ENCODE results near the gene VTCN1. TPM values are rescaled to one million over a fixed set of nuclear protein-coding genes. Genes with fewer than 3 reads are reported as not detected.

The VTCN1 gene
- polyA plus RNA-seq, 1 donor from 2014 or later: 2.1 TPM

- no peak overlapping the region for H2AFZ ChIP-seq (ENCODE audit: low read depth, low read length)
- TF ChIP-seq SMC3 (conservative IDR thresholded peaks at IDR 0.05; ENCODE audit: poor library complexity) (no peak), CTCF (IDR thresholded peaks at IDR 0.05; ENCODE audit: poor library complexity, severe bottlenecking) (no peak), POLR2AphosphoS5 (IDR thresholded peaks at IDR 0.05) (no peak), REST (IDR thresholded peaks at IDR 0.05; ENCODE audit: borderline replicate concordance) (no peak), MXI1 (conservative IDR thresholded peaks at IDR 0.05; ENCODE audit: poor library complexity, severe bottlenecking) (no peak), EZH2 (IDR thresholded peaks at IDR 0.05; ENCODE audit: borderline replicate concordance, insufficient read depth, low read length, poor library complexity, severe bottlenecking) (no peak), EP300 (conservative IDR thresholded peaks at IDR 0.05; ENCODE audit: poor library complexity, severe bottlenecking) (no peak), TAF1 (IDR thresholded peaks at IDR 0.05; ENCODE audit: low read depth) (no peak), RAD21 (conservative IDR thresholded peaks at IDR 0.05) (no peak)
- H3K27me3 ChIP-seq (ENCODE audit: insufficient read depth, low read depth, low read length): no peaks in the 10 kb centered on the region
Observed at GRCh38 chr1:117167402-117167801, 43.3 kb downstream of the VTCN1 start.

GRCh38 chr1:117166076-117166475, 44.7 kb downstream of the VTCN1 start:
- no peaks in the 10 kb centered on the region for H3K9me2 ChIP-seq (ENCODE audit: insufficient read depth, low read length)
- no peaks in the 10 kb centered on the region for H4K20me1 ChIP-seq (ENCODE audit: insufficient read depth)
- H3K9ac ChIP-seq (ENCODE audit: low read length): no peak overlapping the region
- H3K27me3 ChIP-seq (ENCODE audit: insufficient read depth, low read depth, low read length): no peaks in the 10 kb centered on the region
- H3K9me3 ChIP-seq (ENCODE audit: low read length): no peaks in the 10 kb centered on the region
- H3K79me2 ChIP-seq (replicated peaks; ENCODE audit: insufficient read depth, low read length): no peaks in the 10 kb centered on the region
- H3F3A ChIP-seq (ENCODE audit: insufficient read depth, low read length, poor library complexity, severe bottlenecking): no peaks in the 10 kb centered on the region
- no peak overlapping the region for H3K27ac ChIP-seq (ENCODE audit: low read length)
- H3K36me3 ChIP-seq (ENCODE audit: insufficient read depth, low read length): no peaks in the 10 kb centered on the region
- TF ChIP-seq REST (IDR thresholded peaks at IDR 0.05; ENCODE audit: borderline replicate concordance) (no peak), EZH2 (IDR thresholded peaks at IDR 0.05; ENCODE audit: borderline replicate concordance, insufficient read depth, low read length, poor library complexity, severe bottlenecking) (no peak), POLR2AphosphoS5 (IDR thresholded peaks at IDR 0.05) (no peak), MXI1 (conservative IDR thresholded peaks at IDR 0.05; ENCODE audit: poor library complexity, severe bottlenecking) (no peak), RAD21 (conservative IDR thresholded peaks at IDR 0.05) (no peak), TAF1 (IDR thresholded peaks at IDR 0.05; ENCODE audit: low read depth) (no peak), CTCF (IDR thresholded peaks at IDR 0.05; ENCODE audit: poor library complexity, severe bottlenecking) (no peak), SMC3 (conservative IDR thresholded peaks at IDR 0.05; ENCODE audit: poor library complexity) (no peak)
- H3K4me2 ChIP-seq (ENCODE audit: low read length): no peak overlapping the region
- no peak overlapping the region for H3K4me3 ChIP-seq (ENCODE audit: low read length)
- no peak overlapping the region for H2AFZ ChIP-seq (ENCODE audit: low read depth, low read length)

More at GRCh38 chr1:117167402-117167801, 43.3 kb downstream of the VTCN1 start:
- Histone ChIP-seq H3F3A (ENCODE audit: insufficient read depth, low read length, poor library complexity, severe bottlenecking) (peaks cover 6% of the 10 kb centered on the region), H3K4me3 (ENCODE audit: low read length) (no peak overlapping the region), H3K9me2 (ENCODE audit: insufficient read depth, low read length) (no peaks in the 10 kb centered on the region), H4K20me1 (ENCODE audit: insufficient read depth) (no peaks in the 10 kb centered on the region), H3K9ac (ENCODE audit: low read length) (no peak overlapping the region), H3K36me3 (ENCODE audit: insufficient read depth, low read length) (no peaks in the 10 kb centered on the region), H3K79me2 (replicated peaks; ENCODE audit: insufficient read depth, low read length) (no peaks in the 10 kb centered on the region), H3K27ac (ENCODE audit: low read length) (no peak overlapping the region), H3K9me3 (ENCODE audit: low read length) (no peaks in the 10 kb centered on the region), H3K4me2 (ENCODE audit: low read length) (no peak overlapping the region)

Data from neural cell (in vitro differentiated cells).